ENCODE data around the gene ANKRD34B. TPM values are rescaled to one million over a fixed set of nuclear protein-coding genes. Genes with fewer than 3 reads are reported as not detected.
"Not testable (repeated sequence)": the region's sequence is repeated elsewhere in the genome, so short reads cannot be mapped to it uniquely, and the experiment has no call there.

ANKRD34B gene
- total and polyA plus RNA-seq, 2 experiments from 2014 or later: not detected

DNA sequence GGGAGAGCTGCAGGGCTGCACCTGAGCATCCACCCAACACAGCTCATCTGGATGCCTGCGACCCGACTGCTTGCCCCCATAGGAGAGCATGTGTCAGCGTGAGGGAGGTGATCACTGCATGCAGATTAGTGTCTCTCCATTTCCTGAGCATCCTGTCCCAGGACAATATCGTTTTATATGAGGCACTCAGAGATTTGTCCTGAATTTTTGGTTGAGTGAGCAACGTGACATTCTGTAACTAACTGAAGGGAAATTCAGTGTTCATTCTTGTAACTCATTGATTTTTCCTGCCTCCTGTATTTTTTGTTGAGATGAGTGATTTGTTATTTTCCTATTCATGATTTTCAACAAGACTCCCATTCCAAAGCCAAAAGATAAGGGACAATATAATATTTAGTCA lies 20.7 kb upstream of the ANKRD34B start:
- Histone ChIP-seq H4K20me1 (ENCODE audit: insufficient read depth) (no peaks in the 10 kb centered on the region), H2AFZ (no peak overlapping the region), H3K27me3 (replicated peaks; ENCODE audit: insufficient read depth) (no peaks in the 10 kb centered on the region), H3K9me2 (ENCODE audit: insufficient read depth) (no peaks in the 10 kb centered on the region), H3F3A (ENCODE audit: insufficient read depth) (no peaks in the 10 kb centered on the region), H3K36me3 (ENCODE audit: low read depth) (no peaks in the 10 kb centered on the region), H3K79me2 (ENCODE audit: insufficient read depth) (no peaks in the 10 kb centered on the region), H3K27ac (no peak overlapping the region), H3K9me3 (ENCODE audit: low read depth) (no peaks in the 10 kb centered on the region), H3K9ac (no peak overlapping the region), H3K4me1 (ENCODE audit: insufficient read depth) (no peaks in the 10 kb centered on the region), H3K4me2 (ENCODE audit: unreplicated experiment) (no peak overlapping the region), H3K4me3 (no peak overlapping the region)
- 69 to 73% methylated on average over 5 of the region's 5 CpGs for WGBS, 2 experiments (ENCODE audit: low coverage in 1 of 2, low lambda C conversion rate in 2 of 2, missing lambda C conversion rate in 2 of 2)
- in situ Hi-C loops (cut with MboI): no loop called here
- TF ChIP-seq EZH2phosphoT487 (IDR thresholded peaks at IDR 0.05; ENCODE audit: insufficient read depth, low read depth) (no peak), EZH2 (IDR thresholded peaks at IDR 0.05; ENCODE audit: insufficient read depth, poor library complexity, severe bottlenecking) (no peak)
- DNase-seq: no peak

DNA sequence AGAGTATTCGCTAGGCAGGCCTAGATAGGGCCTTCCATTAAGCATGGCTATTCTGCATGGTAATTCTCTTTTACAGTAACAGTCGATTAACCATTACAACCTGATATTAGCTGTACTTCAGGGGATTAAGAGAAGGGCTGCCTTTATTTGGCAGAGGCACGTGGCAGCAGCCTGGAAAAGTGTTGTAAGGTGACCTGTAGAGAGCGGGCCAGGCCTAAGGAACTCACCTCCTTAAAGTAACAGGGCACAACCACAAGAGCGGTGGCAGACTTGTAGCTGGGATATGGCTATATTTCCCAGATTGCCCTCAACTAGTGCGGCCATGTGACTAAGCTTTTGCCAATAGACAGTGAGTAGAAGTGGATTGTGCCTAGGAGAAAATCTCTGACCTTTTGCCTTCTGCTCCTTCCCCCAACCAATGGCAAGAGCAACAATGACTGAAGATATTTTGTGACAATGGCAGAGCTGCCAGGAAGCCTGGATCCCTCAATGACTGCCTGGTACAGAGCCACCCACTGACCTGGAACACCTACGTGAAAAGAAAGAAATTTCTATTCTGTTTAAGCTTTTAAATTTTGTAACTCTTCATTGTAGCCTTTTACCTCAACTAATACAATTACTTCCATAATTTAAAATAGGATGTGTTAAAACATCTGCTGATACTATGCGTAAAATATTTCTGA lies 18.9 kb upstream of the ANKRD34B start:
- no peak overlapping the region for H3K9ac ChIP-seq
- H3K9me2 ChIP-seq (ENCODE audit: insufficient read depth): no peaks in the 10 kb centered on the region
- no peak for DNase-seq
- in situ Hi-C loops (cut with MboI): no loop called here
- no peaks in the 10 kb centered on the region for H3K4me1 ChIP-seq (ENCODE audit: insufficient read depth)
- TF ChIP-seq EZH2 (IDR thresholded peaks at IDR 0.05; ENCODE audit: insufficient read depth, poor library complexity, severe bottlenecking) (no peak), EZH2phosphoT487 (IDR thresholded peaks at IDR 0.05; ENCODE audit: insufficient read depth, low read depth) (no peak)
- WGBS, 2 experiments (ENCODE audit: low coverage in 1 of 2, low lambda C conversion rate in 2 of 2, missing lambda C conversion rate in 2 of 2): 73 to 75% methylated on average over 8 of the region's 8 CpGs
- no peak overlapping the region for H3K4me2 ChIP-seq (ENCODE audit: unreplicated experiment)
- H3K27ac ChIP-seq: no peak overlapping the region
- no peaks in the 10 kb centered on the region for H3K79me2 ChIP-seq (ENCODE audit: insufficient read depth)
- H3F3A ChIP-seq (ENCODE audit: insufficient read depth): no peaks in the 10 kb centered on the region
- H2AFZ ChIP-seq: no peak overlapping the region
- H4K20me1 ChIP-seq (ENCODE audit: insufficient read depth): no peaks in the 10 kb centered on the region
- H3K36me3 ChIP-seq (ENCODE audit: low read depth): no peaks in the 10 kb centered on the region
- H3K9me3 ChIP-seq (ENCODE audit: low read depth): no peaks in the 10 kb centered on the region
- H3K27me3 ChIP-seq (replicated peaks; ENCODE audit: insufficient read depth): no peaks in the 10 kb centered on the region
- H3K4me3 ChIP-seq: no peak overlapping the region

DNA sequence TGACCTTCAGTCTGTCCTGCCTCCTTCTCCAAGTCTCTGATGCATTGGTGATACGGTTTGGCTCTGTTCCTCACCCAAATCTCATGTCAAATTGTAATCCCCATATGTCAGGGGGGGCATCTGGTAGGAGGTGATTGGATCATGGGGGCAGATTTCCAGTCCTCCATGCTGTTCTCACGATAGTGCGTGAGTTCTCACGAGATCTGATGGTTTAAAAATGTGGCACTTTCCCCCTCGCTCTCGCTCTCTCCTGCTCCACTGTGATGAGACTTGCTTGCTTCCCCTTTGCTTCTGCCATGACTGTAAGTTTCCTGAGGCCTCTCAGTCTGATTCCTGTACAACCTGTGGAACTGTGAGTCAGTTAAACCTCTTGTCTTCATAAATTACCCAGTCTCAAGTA lies 14.7 kb upstream of the ANKRD34B start:
- DNase-seq: no peak

GRCh38 chr5:80580291-80580690 lies 10.2 kb upstream of the ANKRD34B start:
- H3K9me3 ChIP-seq (ENCODE audit: low read depth); H3K27me3 ChIP-seq (replicated peaks; ENCODE audit: insufficient read depth); H3K36me3 ChIP-seq (ENCODE audit: low read depth); H3K9ac ChIP-seq; H2AFZ ChIP-seq; H3K27ac ChIP-seq; H3F3A ChIP-seq (ENCODE audit: insufficient read depth); H4K20me1 ChIP-seq (ENCODE audit: insufficient read depth); DNase-seq; in situ Hi-C loops (cut with MboI); H3K4me1 ChIP-seq (ENCODE audit: insufficient read depth); H3K9me2 ChIP-seq (ENCODE audit: insufficient read depth); H3K4me2 ChIP-seq (ENCODE audit: unreplicated experiment); H3K79me2 ChIP-seq (ENCODE audit: insufficient read depth); H3K4me3 ChIP-seq: not testable (repeated sequence)
- 58 to 79% methylated on average over 3 of the region's 3 CpGs for WGBS, 2 experiments (ENCODE audit: low coverage in 1 of 2, low lambda C conversion rate in 2 of 2, missing lambda C conversion rate in 2 of 2)

More for the DNA sequence above, 14.7 kb upstream of the ANKRD34B start:
- WGBS, 2 experiments (ENCODE audit: low coverage in 1 of 2, low lambda C conversion rate in 2 of 2, missing lambda C conversion rate in 2 of 2): 63% methylated on average over 6 of the region's 6 CpGs
- Histone ChIP-seq H3K4me2 (ENCODE audit: unreplicated experiment) (no peak overlapping the region), H3K27me3 (replicated peaks; ENCODE audit: insufficient read depth) (no peaks in the 10 kb centered on the region), H3K4me1 (ENCODE audit: insufficient read depth) (no peaks in the 10 kb centered on the region), H3K9ac (no peak overlapping the region), H3K36me3 (ENCODE audit: low read depth) (no peaks in the 10 kb centered on the region), H3K9me3 (ENCODE audit: low read depth) (no peaks in the 10 kb centered on the region), H3F3A (ENCODE audit: insufficient read depth) (no peaks in the 10 kb centered on the region), H3K4me3 (no peak overlapping the region), H2AFZ (no peak overlapping the region), H3K9me2 (ENCODE audit: insufficient read depth) (no peaks in the 10 kb centered on the region), H4K20me1 (ENCODE audit: insufficient read depth) (no peaks in the 10 kb centered on the region), H3K27ac (no peak overlapping the region), H3K79me2 (ENCODE audit: insufficient read depth) (no peaks in the 10 kb centered on the region)
- in situ Hi-C loops (cut with MboI): no loop called here
- TF ChIP-seq EZH2 (IDR thresholded peaks at IDR 0.05; ENCODE audit: insufficient read depth, poor library complexity, severe bottlenecking): no peak
- no peak for TF ChIP-seq EZH2phosphoT487 (IDR thresholded peaks at IDR 0.05; ENCODE audit: insufficient read depth, low read depth)

DNA sequence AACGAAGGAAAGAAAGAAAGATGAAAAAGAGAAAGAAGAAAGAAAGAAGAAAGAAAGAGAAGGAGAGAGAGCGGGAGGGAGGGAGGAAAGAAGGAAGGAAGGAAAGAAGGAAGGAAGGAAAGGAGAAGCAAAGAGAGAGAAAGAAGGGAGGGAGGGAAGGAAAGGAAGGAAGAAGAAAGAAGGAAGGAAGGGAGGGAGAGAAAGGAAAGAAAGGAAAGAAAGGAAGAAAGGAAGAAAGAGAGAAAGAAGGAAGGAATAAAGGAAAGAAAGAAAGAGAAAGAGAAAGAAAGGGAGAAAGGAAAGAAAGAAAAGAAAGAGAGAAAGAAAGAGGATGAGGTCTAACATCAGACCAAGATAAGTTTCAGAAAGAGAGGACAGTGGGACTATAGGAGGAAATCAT lies 9.0 kb upstream of the ANKRD34B start:
- no peak overlapping the region for H2AFZ ChIP-seq
- in situ Hi-C loops (cut with MboI): no loop called here
- H3K36me3 ChIP-seq (ENCODE audit: low read depth): no peaks in the 10 kb centered on the region

More for the DNA sequence above, 9.0 kb upstream of the ANKRD34B start:
- H3K9me3 ChIP-seq (ENCODE audit: low read depth): no peaks in the 10 kb centered on the region
- no peaks in the 10 kb centered on the region for H3K9me2 ChIP-seq (ENCODE audit: insufficient read depth)
- WGBS, 2 experiments (ENCODE audit: low coverage in 1 of 2, low lambda C conversion rate in 2 of 2, missing lambda C conversion rate in 2 of 2): 65 to 68% methylated on average over 2 of the region's 2 CpGs
- no peaks in the 10 kb centered on the region for H3F3A ChIP-seq (ENCODE audit: insufficient read depth)
- no peaks in the 10 kb centered on the region for H3K79me2 ChIP-seq (ENCODE audit: insufficient read depth)
- H3K4me1 ChIP-seq (ENCODE audit: insufficient read depth): no peaks in the 10 kb centered on the region
- no peak overlapping the region for H3K4me3 ChIP-seq
- no peaks in the 10 kb centered on the region for H4K20me1 ChIP-seq (ENCODE audit: insufficient read depth)
- no peak overlapping the region for H3K4me2 ChIP-seq (ENCODE audit: unreplicated experiment)
- H3K27me3 ChIP-seq (replicated peaks; ENCODE audit: insufficient read depth): peaks cover 5% of the 10 kb centered on the region; the same call in 1 of the 2 replicates
- no peak for DNase-seq
- TF ChIP-seq EZH2phosphoT487 (IDR thresholded peaks at IDR 0.05; ENCODE audit: insufficient read depth, low read depth) (no peak), EZH2 (IDR thresholded peaks at IDR 0.05; ENCODE audit: insufficient read depth, poor library complexity, severe bottlenecking) (no peak)
- no peak overlapping the region for H3K27ac ChIP-seq
- no peak overlapping the region for H3K9ac ChIP-seq
